B cell (primary cell): ENCODE data around the gene LSM14B. TPM values are rescaled to one million over a fixed set of nuclear protein-coding genes. Genes with fewer than 3 reads are reported as not detected.

Source experiments
- ATAC-seq: fragments of 200-7000 bp; cut with Tn5 transposase; one replicate; pipeline ENCODE4 v1.10.0; 2021; ENCODE audit warnings: low read depth, mild to moderate bottlenecking, moderate number of reproducible peaks, moderate library complexity
- CTCF ChIA-PET: fragments of 350-600 bp; sonication (Branson Sonifier 250); formaldehyde crosslinking; loops from one replicate; lab custom pipeline; 2021; ENCODE audit warnings: antibody characterized with exemption, inconsistent platforms; lab: Charles Lee
- POLR2A ChIA-PET: fragments of 350-600 bp; sonication (Branson Sonifier 250); formaldehyde crosslinking; loops from one replicate; lab custom pipeline; 2021; ENCODE audit warnings: antibody characterized with exemption; lab: Charles Lee
- DNase-seq: peaks from one replicate; pipeline ENCODE4 v3.0.0; 2013
- H2AFZ ChIP-seq: 2 replicates; pipeline ENCODE4 v1.6.1; 2012; ENCODE audit warnings: mild to moderate bottlenecking, low read depth, low read length; ENCODE audit not compliant: insufficient read depth, poor library complexity, severe bottlenecking
- H3K27ac ChIP-seq, 2 donors: 1 replicate in 1 of 2; 2 replicates in 1 of 2; pipeline ENCODE4 v1.5.1; 2012 to 2013; ENCODE audit warnings: low read length in 2 of 2, mild to moderate bottlenecking in 2 of 2, moderate library complexity in 1 of 2
- H3K27me3 ChIP-seq, 4 experiments: fragments of 200-600 bp in 1 of 4; sonication (generic) in 1 of 4; replicated peaks in 1 of 4; 1 replicate in 2 of 4; 2 replicates in 2 of 4; pipeline versions ENCODE4 v1.6.1 to v1.7.0; 2013 to 2016; ENCODE audit warnings: low read length in 3 of 4, mild to moderate bottlenecking in 2 of 4, mixed read lengths in 1 of 4, moderate library complexity in 1 of 4; ENCODE audit not compliant: insufficient read depth in 4 of 4, control insufficient read depth in 3 of 4; ENCODE audit errors: control extremely low read depth in 1 of 4
- H3K36me3 ChIP-seq, 2 experiments: replicated peaks in 1 of 2; 1 replicate in 1 of 2; 2 replicates in 1 of 2; pipeline versions ENCODE4 v1.6.1 to v1.7.1; 2013; ENCODE audit warnings: low read length in 1 of 2; ENCODE audit not compliant: insufficient read depth in 2 of 2, control insufficient read depth in 1 of 2; ENCODE audit errors: control extremely low read depth in 1 of 2, extremely low read depth in 1 of 2
- H3K4me1 ChIP-seq, 2 donors: fragments of 200-600 bp in 1 of 2; sonication (generic) in 1 of 2; 1 replicate in 1 of 2; 2 replicates in 1 of 2; pipeline versions ENCODE4 v1.5.1 to v1.6.1; 2013 to 2017; ENCODE audit warnings: low read length in 2 of 2; ENCODE audit not compliant: control insufficient read depth in 2 of 2, insufficient read depth in 2 of 2
- H3K4me2 ChIP-seq: replicated peaks from 2 replicates; pipeline ENCODE3; 2012; ENCODE audit warnings: mild to moderate bottlenecking, low read depth, low read length; ENCODE audit not compliant: poor library complexity, severe bottlenecking
- H3K4me3 ChIP-seq, 5 experiments: fragments of 200-600 bp in 1 of 5; sonication (generic) in 1 of 5; 1 replicate in 3 of 5; 2 replicates in 2 of 5; pipeline versions ENCODE4 v1.5.1 to v1.7.0; 2011 to 2016; ENCODE audit warnings: low read length in 4 of 5, mild to moderate bottlenecking in 4 of 5, low read depth in 2 of 5, control low read depth in 1 of 5, moderate library complexity in 1 of 5; ENCODE audit not compliant: insufficient read depth in 1 of 5; ENCODE audit errors: control extremely low read depth in 1 of 5, extremely low read depth in 1 of 5
- H3K79me2 ChIP-seq: fragments of 200-600 bp; sonication (generic); one replicate; pipeline ENCODE4 v1.6.0; 2016; ENCODE audit warnings: low read length; ENCODE audit not compliant: control insufficient read depth, insufficient read depth
- H3K9ac ChIP-seq: fragments of 200-600 bp; sonication (generic); 2 replicates; pipeline ENCODE4 v1.6.1; 2017; ENCODE audit warnings: mild to moderate bottlenecking, low read length, moderate library complexity
- H3K9me3 ChIP-seq, 3 donors: one replicate each; pipeline versions ENCODE4 v1.6.1 to v1.7.1; 2013; ENCODE audit warnings: low read length in 2 of 3; ENCODE audit not compliant: control insufficient read depth in 2 of 3, insufficient read depth in 1 of 3; ENCODE audit errors: control extremely low read depth in 1 of 3
- H4K20me1 ChIP-seq: 2 replicates; pipeline ENCODE4 v1.6.0; 2012; ENCODE audit warnings: mild to moderate bottlenecking, low read length; ENCODE audit not compliant: insufficient read depth, control insufficient read depth, poor library complexity, severe bottlenecking
- H3K27ac Mint-ChIP-seq: one replicate; pipeline ENCODE4 v1.8.0; 2021; ENCODE audit warnings: mixed read lengths
- H3K27me3 Mint-ChIP-seq: one replicate; pipeline ENCODE4 v1.8.0; 2021; ENCODE audit warnings: mixed read lengths
- H3K4me1 Mint-ChIP-seq: one replicate; pipeline ENCODE4 v1.8.0; 2021; ENCODE audit warnings: mixed read lengths
- H3K4me3 Mint-ChIP-seq: one replicate; pipeline ENCODE4 v1.8.0; 2021; ENCODE audit warnings: mixed read lengths
- H3K9me3 Mint-ChIP-seq: one replicate; pipeline ENCODE4 v1.8.0; 2022; ENCODE audit warnings: mixed read lengths; ENCODE audit not compliant: insufficient read depth
- CTCF ChIP-seq: fragments of 200-600 bp; IDR thresholded peaks from one replicate; pipeline ENCODE4 v1.8.0; 2022; ENCODE audit warnings: antibody characterized with exemption, mild to moderate bottlenecking
- EZH2 ChIP-seq: IDR thresholded peaks from 2 replicates; pipeline ENCODE4 v1.6.1; 2012; ENCODE audit warnings: borderline replicate concordance, low read depth, mild to moderate bottlenecking, moderate library complexity, low read length; ENCODE audit not compliant: insufficient read depth, poor library complexity, severe bottlenecking
- WGBS: methylation state at CpG from one replicate; pipeline ENCODE4 v1.1.5; 2013; ENCODE audit warnings: missing lambda C conversion rate; ENCODE audit not compliant: insufficient coverage; 5-methylcytosine and 5-hydroxymethylcytosine counted together
- intact Hi-C: fragments of 100-400 bp; cut with micrococcal nuclease; formaldehyde crosslinking; loops from one replicate; pipeline ENCODE4 v1.10.0; 2022
- polyA plus RNA-seq: library from polyadenylated mRNA; depleted of rRNA; stranded (reverse); fragments of >200 nt; gene quantifications from 2 replicates; pipeline ENCODE4 v1.2.3, GENCODE V29; 2012
- total RNA-seq, 2 donors: library from RNA; stranded (reverse); fragments of 120-200 nt in 1 of 2; gene quantifications; 1 replicate in 1 of 2; 2 replicates in 1 of 2; pipeline versions ENCODE4 v1.2.3 to v1.2.4, GENCODE V29; 2013 to 2022

The LSM14B gene
- total and polyA plus RNA-seq, 2 donors (not counting 1 experiment from before 2014, with no cell fraction given) = 26.8 to 52.8 TPM

DNA sequence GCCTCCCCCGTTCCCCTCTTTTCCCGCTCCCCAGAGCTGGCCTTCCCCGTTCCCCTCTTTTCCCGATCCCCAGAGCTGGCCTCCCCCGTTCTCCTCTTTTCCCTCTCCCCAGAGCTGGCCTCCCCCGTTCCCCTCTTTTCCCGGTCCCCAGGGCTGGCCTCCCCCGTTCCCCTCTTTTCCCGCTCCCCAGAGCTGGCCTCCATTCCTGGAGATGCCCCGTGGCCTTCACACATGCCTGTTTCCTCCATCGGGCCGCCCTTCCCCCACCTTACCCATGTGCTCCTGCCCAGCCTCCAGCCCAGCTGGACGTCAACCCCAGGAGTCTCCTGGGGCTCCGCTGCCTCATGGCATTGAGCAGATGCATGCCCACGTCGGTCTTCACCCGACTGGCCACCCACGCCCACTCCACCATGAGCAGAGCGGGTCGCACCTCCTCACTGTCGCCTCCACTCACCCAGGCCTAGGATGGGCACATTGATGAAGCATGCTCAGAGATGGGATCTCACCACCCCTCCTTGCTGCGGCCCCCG is 29.6 kb downstream of the LSM14B start:
- Histone ChIP-seq H3K27ac (no peak overlapping the region), H3K4me1 (peaks cover 0 to 3% of the 10 kb centered on the region in 2 donors), H3K27me3 (no peaks in the 10 kb centered on the region), H3K4me2 (no peak overlapping the region), H3K9me3 (peaks cover 0 to 19% (median 0%) of the 10 kb centered on the region in 3 donors), H3K79me2 (peaks cover 92% of the 10 kb centered on the region), H3K9ac (no peak overlapping the region), H2AFZ (no peak overlapping the region), H4K20me1 (peaks cover 56% of the 10 kb centered on the region), H3K4me3 (no peak overlapping the region), H3K36me3 (peaks cover 0 to 7% of the 10 kb centered on the region in 2 experiments)
- ChIA-PET POLR2A (no interaction called here), CTCF (no interaction called here)
- Mint-ChIP-seq H3K27me3 (no peaks in the 10 kb centered on the region), H3K4me1 (peaks cover 12% of the 10 kb centered on the region), H3K27ac (no peak overlapping the region), H3K4me3 (no peak overlapping the region), H3K9me3 (peaks cover 6% of the 10 kb centered on the region)
- no peak for TF ChIP-seq CTCF
- TF ChIP-seq EZH2 = no peak
- no peak for DNase-seq
- intact Hi-C loops = no loop called here
- no peak for ATAC-seq
- WGBS = 87% methylated on average over 23 of the region's 23 CpGs

DNA sequence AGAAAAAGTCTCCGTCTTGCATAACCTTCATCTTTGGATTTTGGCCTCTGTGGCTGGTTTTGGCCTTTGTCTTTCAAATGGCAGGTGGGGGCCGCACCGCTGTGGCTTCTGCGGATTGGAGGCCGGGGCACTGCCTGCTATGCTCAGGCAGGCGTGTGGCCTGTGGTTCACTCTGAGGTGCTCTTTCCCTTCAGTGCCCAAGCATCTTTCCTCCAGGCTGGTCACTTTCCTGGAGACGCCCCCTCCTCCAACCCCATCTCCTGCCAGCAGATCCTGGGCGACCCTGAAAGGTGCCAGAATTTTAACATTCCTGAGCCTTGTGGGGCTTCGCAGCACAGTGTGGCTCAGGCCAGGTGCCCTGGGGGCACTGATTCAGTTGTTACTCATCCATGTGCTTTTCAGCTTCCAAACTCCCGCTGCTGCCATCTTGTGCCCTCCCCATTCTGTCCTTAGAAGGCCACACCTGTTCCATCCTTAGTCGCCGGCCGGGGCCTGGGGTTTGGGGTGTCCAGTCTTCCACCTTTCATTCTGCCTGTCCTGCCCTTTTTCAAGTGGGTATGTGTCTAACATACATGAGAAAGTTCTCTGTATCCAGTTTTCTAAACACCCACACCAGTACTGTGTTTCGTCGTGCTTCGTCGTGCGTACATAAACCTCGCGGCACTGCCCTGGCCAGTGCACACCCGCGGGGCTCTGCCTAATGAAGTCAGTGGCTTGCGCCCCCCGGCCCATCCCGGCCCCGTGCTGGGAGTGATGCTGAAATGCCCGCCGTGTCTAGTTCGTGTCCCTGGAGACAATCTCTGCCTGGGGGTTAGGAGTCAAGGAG is 33.4 kb downstream of the LSM14B start:
- H3K4me2 ChIP-seq = no peak overlapping the region
- peaks cover 70% of the 10 kb centered on the region for H3K79me2 ChIP-seq

More for the DNA sequence above, 33.4 kb downstream of the LSM14B start:
- no peak for TF ChIP-seq CTCF
- TF ChIP-seq EZH2 = no peak
- ChIA-PET CTCF (interaction anchor here (1.0 to 1.5 kb wide), 2 partner anchors 145 to 227 kb away, joined by 3 to 13 read pairs; no protein-coding TSS in a partner anchor), POLR2A (no interaction called here)
- H3K4me3 ChIP-seq = no peak overlapping the region
- peaks cover 0 to 19% (median 0%) of the 10 kb centered on the region in 3 donors for H3K9me3 ChIP-seq
- peaks cover 0 to 9% of the 10 kb centered on the region in 2 experiments for H3K36me3 ChIP-seq
- no peak overlapping the region for H3K9ac ChIP-seq
- DNase-seq (no peak), ATAC-seq (no peak)
- H3K27me3 ChIP-seq = no peaks in the 10 kb centered on the region
- WGBS = 94% methylated on average over 18 of the region's 29 CpGs
- Mint-ChIP-seq H3K9me3 (peaks cover 6% of the 10 kb centered on the region), H3K27ac (no peak overlapping the region), H3K4me3 (no peak overlapping the region), H3K4me1 (peaks cover 11% of the 10 kb centered on the region), H3K27me3 (no peaks in the 10 kb centered on the region)
- intact Hi-C loops = no loop called here
- no peak overlapping the region for H3K27ac ChIP-seq
- no peak overlapping the region for H2AFZ ChIP-seq
- H3K4me1 ChIP-seq = peaks cover 0 to 4% of the 10 kb centered on the region in 2 donors
- peaks cover 47% of the 10 kb centered on the region for H4K20me1 ChIP-seq
